Endothelial cell of umbilical vein (primary cell): Measurements from ENCODE around the gene LHFPL2. TPM values are rescaled to one million over a fixed set of nuclear protein-coding genes. Genes with fewer than 3 reads are reported as not detected.

Experiments
- BruUV-seq: library from RNA; stranded (reverse); fragments of 400-500 nt; replicated peaks from 2 replicates; lab custom pipeline; 2021; lab: Mats Ljungman, UMichigan
- CTCF ChIA-PET: fragments of 300-600, 350-600 bp; sonication (Branson Sonifier 250); formaldehyde crosslinking; loops from one replicate; lab custom pipeline; 2021; ENCODE audit warnings: antibody characterized with exemption, inconsistent platforms; lab: Charles Lee
- POLR2A ChIA-PET: fragments of 300-600, 350-600 bp; sonication (Branson Sonifier 250); formaldehyde crosslinking; loops from one replicate; lab custom pipeline; 2021; ENCODE audit warnings: antibody characterized with exemption, inconsistent platforms; lab: Charles Lee
- DNase-seq: peaks from one replicate; pipeline ENCODE4 v3.0.0-alpha.2; 2011; ENCODE audit warnings: low read depth, low spot score
- FAIRE-seq: peaks from 2 replicates; lab custom pipeline; 2011; peaks lifted over from hg19 to GRCh38; lab: Jason Lieb, UNC
- H2AFZ ChIP-seq: 2 replicates; pipeline ENCODE4 v1.6.0; 2012; ENCODE audit warnings: low read depth, low read length, control low read depth, inconsistent platforms
- H3K27ac ChIP-seq: 2 replicates; pipeline ENCODE4 v1.5.1; 2011; ENCODE audit warnings: low read depth, mild to moderate bottlenecking, control low read depth, low read length, moderate library complexity; ENCODE audit not compliant: insufficient read depth
- H3K27me3 ChIP-seq, 2 experiments: 2 replicates each; pipeline versions ENCODE4 v1.6.0 to v1.6.1; 2011; ENCODE audit warnings: low read length in 2 of 2, mixed read lengths in 1 of 2; ENCODE audit not compliant: control insufficient read depth in 2 of 2, insufficient read depth in 2 of 2
- H3K36me3 ChIP-seq, 2 experiments: 2 replicates in 1 of 2; 3 replicates in 1 of 2; pipeline ENCODE4 v1.5.1; 2011; ENCODE audit warnings: low read length in 2 of 2, mild to moderate bottlenecking in 1 of 2, moderate library complexity in 1 of 2; ENCODE audit not compliant: control insufficient read depth in 2 of 2, insufficient read depth in 2 of 2; ENCODE audit errors: extremely low read depth in 1 of 2
- H3K4me1 ChIP-seq: 3 replicates; pipeline ENCODE4 v1.5.1; 2011; ENCODE audit warnings: mild to moderate bottlenecking, low read length; ENCODE audit not compliant: control insufficient read depth, insufficient read depth; ENCODE audit errors: extremely low read depth
- H3K4me2 ChIP-seq: 2 replicates; pipeline ENCODE4 v1.6.1; 2011; ENCODE audit warnings: low read length, control low read depth, mixed read lengths; ENCODE audit not compliant: insufficient read depth
- H3K4me3 ChIP-seq, 3 experiments: fragments of 200-600 bp in 1 of 3; sonication (generic), shearing (Covaris generic) in 1 of 3; replicated peaks in 1 of 3; 2 replicates each; pipeline ENCODE4 v1.5.1; 2011 to 2016; ENCODE audit warnings: control low read depth in 3 of 3, low read length in 3 of 3, mild to moderate bottlenecking in 2 of 3, inconsistent platforms in 1 of 3, low read depth in 1 of 3, moderate library complexity in 1 of 3; ENCODE audit not compliant: insufficient read depth in 1 of 3
- H3K79me2 ChIP-seq: 2 replicates; pipeline ENCODE4 v1.6.0; 2012; ENCODE audit warnings: low read length, inconsistent platforms; ENCODE audit not compliant: control insufficient read depth, insufficient read depth
- H3K9ac ChIP-seq: replicated peaks from 2 replicates; pipeline ENCODE3; 2011; ENCODE audit warnings: low read length, control low read depth; ENCODE audit not compliant: insufficient read depth; ENCODE audit errors: extremely low read depth
- H3K9me1 ChIP-seq: replicated peaks from 3 replicates; pipeline ENCODE4 v1.6.0; 2011; ENCODE audit warnings: mild to moderate bottlenecking, low read length; ENCODE audit not compliant: control insufficient read depth, insufficient read depth; ENCODE audit errors: extremely low read depth
- H3K9me3 ChIP-seq: replicated peaks from 2 replicates; pipeline ENCODE4 v1.5.1; 2012; ENCODE audit warnings: low read length, inconsistent platforms; ENCODE audit not compliant: control insufficient read depth, insufficient read depth
- H4K20me1 ChIP-seq: replicated peaks from 2 replicates; pipeline ENCODE3; 2011; ENCODE audit warnings: mild to moderate bottlenecking, low read length; ENCODE audit not compliant: control insufficient read depth, insufficient read depth; ENCODE audit errors: extremely low read depth
- CTCF ChIP-seq, 2 donors: IDR thresholded peaks; 1 replicate in 1 of 2; 2 replicates in 1 of 2; pipeline ENCODE4 v1.5.1; 2011; ENCODE audit warnings: low read length in 2 of 2, mild to moderate bottlenecking in 2 of 2, moderate library complexity in 2 of 2, control low read depth in 1 of 2, inconsistent platforms in 1 of 2, low read depth in 1 of 2; ENCODE audit not compliant: insufficient read depth in 1 of 2; ENCODE audit errors: extremely low read depth in 1 of 2
- EZH2 ChIP-seq: IDR thresholded peaks from 2 replicates; pipeline ENCODE4 v1.6.1; 2012; ENCODE audit warnings: borderline replicate concordance, low read depth, mild to moderate bottlenecking, moderate library complexity, low read length, inconsistent platforms; ENCODE audit not compliant: severe bottlenecking
- FOS ChIP-seq: IDR thresholded peaks from 2 replicates; pipeline ENCODE4 v1.6.1; 2011; ENCODE audit warnings: mild to moderate bottlenecking, low read length, moderate library complexity, borderline replicate concordance; ENCODE audit not compliant: insufficient read depth
- GATA2 ChIP-seq: IDR thresholded peaks from 2 replicates; pipeline ENCODE4 v1.7.0; 2011; ENCODE audit warnings: low read depth, mild to moderate bottlenecking, moderate library complexity, mixed read lengths, low read length; ENCODE audit not compliant: insufficient read length, insufficient read depth
- JUN ChIP-seq: IDR thresholded peaks from 2 replicates; pipeline ENCODE4 v1.6.1; 2011; ENCODE audit warnings: borderline replicate concordance, low read depth; ENCODE audit not compliant: insufficient read length, insufficient read depth
- MAX ChIP-seq: IDR thresholded peaks from 2 replicates; pipeline ENCODE4 v1.6.1; 2011; ENCODE audit not compliant: insufficient read depth, insufficient read length
- MYC ChIP-seq: IDR thresholded peaks from one replicate; pipeline ENCODE4 v1.6.1; 2011; ENCODE audit warnings: mild to moderate bottlenecking, low read depth, low read length
- POLR2A ChIP-seq: IDR thresholded peaks from 2 replicates; pipeline ENCODE4 v1.6.1; 2012; ENCODE audit warnings: low read depth, mild to moderate bottlenecking, control low read depth, low read length
- POLR2AphosphoS5 ChIP-seq: IDR thresholded peaks from 2 replicates; pipeline ENCODE4 v1.6.1; 2012; ENCODE audit warnings: low read depth, mild to moderate bottlenecking, control low read depth, low read length, moderate library complexity; ENCODE audit not compliant: insufficient read depth
- dilution Hi-C: fragments of 300-500 bp; cut with MboI; formaldehyde crosslinking; loops from one replicate; pipeline ENCODE4 v1.15.0; 2019; ENCODE audit warnings: low sequenced_read_pairs; ENCODE audit not compliant: extremely low pct_ligation_motif_present
- intact Hi-C: fragments of 100-400 bp; cut with micrococcal nuclease; formaldehyde crosslinking; loops from one replicate; pipeline ENCODE4 v1.10.0; 2022
- polyA plus RNA-seq, 4 experiments: library from polyadenylated mRNA; depleted of rRNA in 3 of 4; stranded (reverse) in 3 of 4; unstranded in 1 of 4; fragments of >200 nt; gene quantifications; 2 replicates each; pipeline versions ENCODE4 v1.2.1 to v1.2.3, GENCODE V29; 2011 to 2012; ENCODE audit warnings: missing spikeins in 1 of 4
- total RNA-seq: library from RNA; stranded (reverse); gene quantifications from 2 replicates; pipeline ENCODE4 v1.2.3, GENCODE V29; 2021

The LHFPL2 gene
- total and polyA plus RNA-seq, 2 donors (not counting 3 experiments of a cell fraction or from before 2014, with no cell fraction given), result 9.6 to 36.3 TPM

DNA sequence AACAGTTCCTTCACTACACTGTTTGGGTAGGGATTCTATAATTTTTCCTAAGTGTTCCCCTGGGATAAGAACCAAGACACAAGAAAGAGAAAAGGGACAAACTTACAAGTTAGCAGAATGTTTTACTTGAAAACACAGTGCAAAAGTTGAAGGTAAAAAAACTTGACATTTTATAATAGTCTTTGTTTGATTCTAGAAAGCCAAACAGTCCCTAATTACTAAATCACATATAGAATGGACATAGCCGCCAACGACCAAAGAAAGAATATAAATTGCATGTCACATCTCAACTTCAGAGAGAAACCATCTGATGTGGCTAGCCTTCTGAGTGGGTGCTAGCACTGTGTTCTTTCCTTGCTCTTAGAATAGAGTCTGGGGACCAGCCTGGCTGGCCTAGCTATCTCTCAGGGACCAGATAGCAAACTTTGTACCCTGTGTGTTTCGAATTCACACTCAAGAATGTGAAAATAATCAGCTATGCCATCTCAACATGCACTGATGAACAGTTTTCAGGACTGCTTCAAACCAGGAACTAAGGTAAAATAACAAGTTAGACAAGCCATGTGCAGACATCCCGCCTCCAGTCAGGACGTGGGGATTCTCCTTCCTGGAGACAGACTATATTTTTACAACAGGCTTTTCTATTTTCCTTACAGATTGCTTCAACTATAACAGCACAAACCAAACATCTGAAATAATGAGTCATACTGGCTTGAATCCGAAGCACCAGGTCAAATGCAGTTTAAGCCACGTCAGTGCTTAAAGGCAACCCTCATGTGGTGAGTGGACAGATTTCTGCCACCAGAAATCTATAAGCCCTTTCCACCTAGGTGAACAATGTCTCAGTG is 53.7 kb downstream of the LHFPL2 start:
- Histone ChIP-seq H3K27ac (peak overlapping the region; percentile 100), H3K9me1 (no peaks in the 10 kb centered on the region), H3K4me3 (no peak overlapping the region), H3K4me2 (peak overlapping the region; percentile 43), H3K27me3 (no peaks in the 10 kb centered on the region), H3K9ac (peak overlapping the region; percentile 93), H3K36me3 (no peaks in the 10 kb centered on the region), H3K9me3 (no peaks in the 10 kb centered on the region), H3K79me2 (peaks cover 29% of the 10 kb centered on the region), H4K20me1 (no peaks in the 10 kb centered on the region), H3K4me1 (peaks cover 66% of the 10 kb centered on the region), H2AFZ (no peak overlapping the region)
- DNase-seq (peak; percentile 97), FAIRE-seq (peak; percentile 93)
- dilution Hi-C loops, result no loop called here
- CTCF ChIA-PET, result interaction anchor here (0.6 to 2.3 kb wide), 5 partner anchors 28 to 127 kb away, joined by 3 to 7 read pairs (median 4); no protein-coding TSS in a partner anchor
- POLR2A ChIA-PET, result interaction anchor here (1.2 kb wide), 1 partner anchor 76 kb away, joined by 3 read pairs; no protein-coding TSS in a partner anchor
- TSS peak; percentile 79 for BruUV-seq
- TF ChIP-seq MAX (peak; percentile 58), FOS (peak; percentile 93), JUN (peak; percentile 97), POLR2AphosphoS5 (no peak)
- intact Hi-C loops, result loop anchor here (1.0 kb wide), 4 partner anchors 27 to 68 kb away; no protein-coding TSS in a partner anchor

DNA sequence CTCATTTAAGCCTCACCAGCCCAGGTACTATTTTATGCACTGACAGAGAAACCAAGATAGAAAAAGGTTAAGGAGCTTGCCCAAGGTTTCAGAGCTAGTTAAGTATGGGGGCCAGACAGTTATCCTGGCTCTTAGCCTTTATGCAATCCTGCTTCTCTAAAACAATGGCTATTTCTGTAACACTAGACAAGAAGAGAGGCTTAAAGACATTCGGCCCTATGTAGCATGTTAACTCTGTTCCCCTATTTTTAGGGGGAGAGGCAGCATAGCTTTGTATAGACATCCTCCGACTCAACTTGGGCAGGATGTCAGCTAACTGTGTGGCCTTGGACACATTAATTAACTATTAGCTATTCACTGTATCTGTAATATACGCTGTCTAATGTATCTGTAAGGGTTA is 54.6 kb downstream of the LHFPL2 start:
- Histone ChIP-seq H3K4me2 (no peak overlapping the region), H3K79me2 (peaks cover 30% of the 10 kb centered on the region), H3K27ac (peak overlapping the region; percentile 100), H3K4me1 (peaks cover 65% of the 10 kb centered on the region), H3K36me3 (no peaks in the 10 kb centered on the region), H3K9me1 (no peaks in the 10 kb centered on the region), H3K4me3 (no peak overlapping the region), H3K9ac (peak overlapping the region; percentile 93), H3K27me3 (no peaks in the 10 kb centered on the region), H3K9me3 (no peaks in the 10 kb centered on the region), H2AFZ (no peak overlapping the region), H4K20me1 (no peaks in the 10 kb centered on the region)
- intact Hi-C loops, result no loop called here
- ChIA-PET POLR2A (no interaction called here), CTCF (interaction anchor here (1.1 to 2.3 kb wide), 3 partner anchors 27 to 126 kb away, joined by 4 to 7 read pairs (median 4); no protein-coding TSS in a partner anchor)
- dilution Hi-C loops, result no loop called here
- TF ChIP-seq FOS (no peak), CTCF (IDR thresholded peaks at IDR 0.05; ENCODE audit: extremely low read depth in 1 of 2, insufficient read depth in 1 of 2, low read depth in 1 of 2, low read length in 2 of 2) (no peak), MYC (no peak), POLR2A (no peak), JUN (no peak), EZH2 (no peak), POLR2AphosphoS5 (no peak), MAX (no peak), GATA2 (no peak)
- FAIRE-seq, result no peak
- BruUV-seq, result no TSS peak
- DNase-seq, result no peak
